Keratinocyte (primary cell): ENCODE measurements around the gene GPR158. TPM values are rescaled to one million over a fixed set of nuclear protein-coding genes. Genes with fewer than 3 reads are reported as not detected.

Experiments
- DNase-seq: peaks from one replicate; pipeline ENCODE4 v3.0.0-alpha.2; 2011; ENCODE audit warnings: low read depth, missing footprints, low spot score
- FAIRE-seq: peaks from 2 replicates; lab custom pipeline; 2011; peaks lifted over from hg19 to GRCh38; lab: Jason Lieb, UNC
- H2AFZ ChIP-seq: 2 replicates; pipeline ENCODE4 v1.6.0; 2012; ENCODE audit warnings: low read length, control low read depth, inconsistent platforms; ENCODE audit not compliant: control insufficient read depth
- H3K27ac ChIP-seq: 2 replicates; pipeline ENCODE4 v1.5.1; 2011; ENCODE audit warnings: low read length; ENCODE audit not compliant: control insufficient read depth, insufficient read depth
- H3K27me3 ChIP-seq: 3 replicates; pipeline ENCODE4 v1.6.0; 2011; ENCODE audit warnings: low read length; ENCODE audit not compliant: control insufficient read depth, insufficient read depth; ENCODE audit errors: extremely low read depth
- H3K36me3 ChIP-seq, 2 experiments: 2 replicates in 1 of 2; 3 replicates in 1 of 2; pipeline ENCODE4 v1.5.1; 2011; ENCODE audit warnings: low read length in 2 of 2, mild to moderate bottlenecking in 1 of 2; ENCODE audit not compliant: control insufficient read depth in 2 of 2, insufficient read depth in 2 of 2; ENCODE audit errors: extremely low read depth in 1 of 2
- H3K4me1 ChIP-seq: 3 replicates; pipeline ENCODE4 v1.5.1; 2011; ENCODE audit warnings: low read length; ENCODE audit not compliant: control insufficient read depth, insufficient read depth; ENCODE audit errors: extremely low read depth
- H3K4me2 ChIP-seq: 3 replicates; pipeline ENCODE4 v1.6.0; 2011; ENCODE audit warnings: low read depth, low read length; ENCODE audit not compliant: control insufficient read depth, insufficient read depth; ENCODE audit errors: extremely low read depth
- H3K4me3 ChIP-seq, 3 experiments: fragments of 200-600 bp in 1 of 3; sonication (generic) in 1 of 3; 2 replicates in 2 of 3; 3 replicates in 1 of 3; pipeline ENCODE4 v1.5.1; 2011 to 2016; ENCODE audit warnings: low read length in 3 of 3, mild to moderate bottlenecking in 3 of 3, control low read depth in 2 of 3, inconsistent platforms in 1 of 3, low read depth in 1 of 3, mixed read lengths in 1 of 3, mixed run types in 1 of 3, moderate library complexity in 1 of 3; ENCODE audit not compliant: control insufficient read depth in 2 of 3, insufficient read depth in 2 of 3; ENCODE audit errors: extremely low read depth in 1 of 3
- H3K79me2 ChIP-seq: 2 replicates; pipeline ENCODE4 v1.6.0; 2012; ENCODE audit warnings: low read length; ENCODE audit not compliant: control insufficient read depth, insufficient read depth
- H3K9ac ChIP-seq: 3 replicates; pipeline ENCODE4 v1.6.0; 2011; ENCODE audit warnings: low read length; ENCODE audit not compliant: control insufficient read depth, insufficient read depth; ENCODE audit errors: extremely low read depth
- H3K9me1 ChIP-seq: 3 replicates; pipeline ENCODE4 v1.6.0; 2011; ENCODE audit warnings: low read length; ENCODE audit not compliant: control insufficient read depth, insufficient read depth; ENCODE audit errors: extremely low read depth
- H3K9me3 ChIP-seq: 2 replicates; pipeline ENCODE4 v1.5.1; 2012; ENCODE audit warnings: low read depth, low read length; ENCODE audit not compliant: control insufficient read depth
- H4K20me1 ChIP-seq: 3 replicates; pipeline ENCODE4 v1.6.0; 2011; ENCODE audit warnings: low read length; ENCODE audit not compliant: control insufficient read depth, insufficient read depth; ENCODE audit errors: extremely low read depth
- CTCF ChIP-seq, 3 experiments: IDR thresholded peaks in 1 of 3; conservative IDR thresholded peaks in 1 of 3; optimal IDR thresholded peaks in 1 of 3; 2 replicates in 2 of 3; 3 replicates in 1 of 3; pipeline versions ENCODE3 to v1.5.1; 2011; ENCODE audit warnings: low read length in 3 of 3, mild to moderate bottlenecking in 3 of 3, moderate library complexity in 2 of 3, control low read depth in 1 of 3, inconsistent platforms in 1 of 3; ENCODE audit not compliant: insufficient read depth in 2 of 3; ENCODE audit errors: extremely low read depth in 1 of 3
- EZH2 ChIP-seq: IDR thresholded peaks from one replicate; pipeline ENCODE4 v1.6.1; 2012; ENCODE audit warnings: inconsistent platforms, mild to moderate bottlenecking, low read length, moderate library complexity
- dilution Hi-C: fragments of 300-500 bp; cut with MboI; formaldehyde crosslinking; loops from one replicate; pipeline ENCODE4 v1.7.0; 2020; ENCODE audit warnings: low sequenced_read_pairs; ENCODE audit not compliant: extremely low pct_ligation_motif_present
- polyA plus RNA-seq, 5 experiments: library from polyadenylated mRNA; depleted of rRNA in 3 of 5; stranded (reverse) in 3 of 5; stranded (forward) in 1 of 5; unstranded in 1 of 5; fragments of >200 nt; gene quantifications; 1 replicate in 1 of 5; 2 replicates in 3 of 5; 3 replicates in 1 of 5; pipeline versions ENCODE4 v1.2.1 to v1.2.3, GENCODE V29; 2011 to 2012; ENCODE audit warnings: missing spikeins in 2 of 5, low read depth in 1 of 5, low replicate concordance in 1 of 5

Gene GPR158
- polyA plus RNA-seq, 1 donor (not counting 4 experiments of a cell fraction or from before 2014, with no cell fraction given): not detected

- dilution Hi-C loops: no loop called here
- no peaks in the 10 kb centered on the region for H3K36me3 ChIP-seq
- FAIRE-seq (no peak), DNase-seq (no peak)
- no peaks in the 10 kb centered on the region for H3K9me3 ChIP-seq
- no peak for TF ChIP-seq CTCF (optimal IDR thresholded peaks at IDR 0.05 in 1 of 3, IDR thresholded peaks at IDR 0.05 in 1 of 3, conservative IDR thresholded peaks at IDR 0.05 in 1 of 3; ENCODE audit: extremely low read depth in 1 of 3, insufficient read depth in 2 of 3, low read length in 3 of 3)
- TF ChIP-seq EZH2: no peak
- H3K27ac ChIP-seq: no peak overlapping the region
- no peak overlapping the region for H2AFZ ChIP-seq
- H3K27me3 ChIP-seq: no peaks in the 10 kb centered on the region
- H3K79me2 ChIP-seq: no peaks in the 10 kb centered on the region
- no peak overlapping the region for H3K9ac ChIP-seq
- no peaks in the 10 kb centered on the region for H3K9me1 ChIP-seq
- no peaks in the 10 kb centered on the region for H4K20me1 ChIP-seq
- no peaks in the 10 kb centered on the region for H3K4me1 ChIP-seq
- H3K4me3 ChIP-seq: no peak overlapping the region
- H3K4me2 ChIP-seq: no peak overlapping the region
Observed at GRCh38 chr10:25508112-25508815, 333.5 kb downstream of the GPR158 start.

GRCh38 chr10:25509151-25509550 is 334.4 kb downstream of the GPR158 start:
- FAIRE-seq (no peak), DNase-seq (no peak)
- Histone ChIP-seq H2AFZ (no peak overlapping the region), H3K4me1 (no peaks in the 10 kb centered on the region), H3K9ac (no peak overlapping the region), H3K4me2 (no peak overlapping the region), H3K9me1 (no peaks in the 10 kb centered on the region), H4K20me1 (no peaks in the 10 kb centered on the region), H3K79me2 (no peaks in the 10 kb centered on the region), H3K9me3 (no peaks in the 10 kb centered on the region), H3K4me3 (no peak overlapping the region), H3K27me3 (no peaks in the 10 kb centered on the region), H3K36me3 (no peaks in the 10 kb centered on the region), H3K27ac (no peak overlapping the region)
- no peak for TF ChIP-seq CTCF (optimal IDR thresholded peaks at IDR 0.05 in 1 of 3, IDR thresholded peaks at IDR 0.05 in 1 of 3, conservative IDR thresholded peaks at IDR 0.05 in 1 of 3; ENCODE audit: extremely low read depth in 1 of 3, insufficient read depth in 2 of 3, low read length in 3 of 3)
- no peak for TF ChIP-seq EZH2
- dilution Hi-C loops: no loop called here
